Testis (tissue), 3 donors: ENCODE results near the gene PRKRIP1. TPM values are rescaled to one million over a fixed set of nuclear protein-coding genes. Genes with fewer than 3 reads are reported as not detected.

Source experiments
- DNase-seq: peaks from one replicate; pipeline ENCODE4 v3.0.0-alpha.2; 2019
- H3K27ac ChIP-seq, 2 donors: fragments of 200-600 bp; sonication (generic); one replicate each; pipeline ENCODE4 v1.5.1; 2019
- H3K27me3 ChIP-seq: fragments of 200-600 bp; sonication (generic); one replicate; pipeline ENCODE4 v1.5.1; 2019
- H3K36me3 ChIP-seq: fragments of 200-600 bp; sonication (generic); one replicate; pipeline ENCODE4 v1.5.1; 2017; ENCODE audit warnings: low read depth; ENCODE audit errors: missing control alignments
- H3K4me1 ChIP-seq: fragments of 200-600 bp; sonication (generic); one replicate; pipeline ENCODE4 v1.5.1; 2019
- H3K4me3 ChIP-seq, 2 donors: fragments of 200-600 bp; sonication (generic); one replicate each; pipeline ENCODE4 v1.5.1; 2017 to 2019
- H3K9me3 ChIP-seq: fragments of 200-600 bp; sonication (generic); one replicate; pipeline ENCODE4 v1.5.1; 2017
- CTCF ChIP-seq, 3 experiments: fragments of 450-650 bp in 2 of 3; fragments of 200-600 bp in 1 of 3; sonication (generic) in 1 of 3; IDR thresholded peaks; one replicate each; pipeline ENCODE4 v1.5.1; 2016 to 2019; ENCODE audit warnings: antibody characterized with exemption in 3 of 3, mild to moderate bottlenecking in 2 of 3, moderate library complexity in 1 of 3
- POLR2A ChIP-seq: fragments of 450-650 bp; IDR thresholded peaks from one replicate; pipeline ENCODE4 v1.6.1; 2017; ENCODE audit warnings: antibody characterized with exemption, mild to moderate bottlenecking, moderate library complexity
- WGBS, 2 donors: methylation state at CpG; one replicate each; pipeline ENCODE4 v1.1.5; 2018; 5-methylcytosine and 5-hydroxymethylcytosine counted together
- intact Hi-C: fragments of 100-400 bp; cut with DNase I; formaldehyde crosslinking; loops from one replicate; pipeline ENCODE4 v1.15.1; 2023; ENCODE audit warnings: low total_unique reads
- polyA plus RNA-seq: library from polyadenylated mRNA; stranded (reverse); fragments of 350-450 nt; fragmentation: Illumina TruSeq; extraction: RNeasy Lipid Tissue Mini Kit (QIAGEN cat#74804); gene quantifications from one replicate; pipeline ENCODE4 v1.2.3, GENCODE V29; 2014; ENCODE audit warnings: low read depth, low replicate concordance; ENCODE audit not compliant: insufficient read depth
- total RNA-seq, 2 donors: library from RNA; depleted of rRNA; stranded (reverse); fragments of >200 nt; gene quantifications; one replicate each; pipeline ENCODE4 v1.2.3, GENCODE V29; 2016

The PRKRIP1 gene
- total and polyA plus RNA-seq, 3 donors from 2014 or later = 50.8 to 71.1 (median 52.5) TPM

DNA sequence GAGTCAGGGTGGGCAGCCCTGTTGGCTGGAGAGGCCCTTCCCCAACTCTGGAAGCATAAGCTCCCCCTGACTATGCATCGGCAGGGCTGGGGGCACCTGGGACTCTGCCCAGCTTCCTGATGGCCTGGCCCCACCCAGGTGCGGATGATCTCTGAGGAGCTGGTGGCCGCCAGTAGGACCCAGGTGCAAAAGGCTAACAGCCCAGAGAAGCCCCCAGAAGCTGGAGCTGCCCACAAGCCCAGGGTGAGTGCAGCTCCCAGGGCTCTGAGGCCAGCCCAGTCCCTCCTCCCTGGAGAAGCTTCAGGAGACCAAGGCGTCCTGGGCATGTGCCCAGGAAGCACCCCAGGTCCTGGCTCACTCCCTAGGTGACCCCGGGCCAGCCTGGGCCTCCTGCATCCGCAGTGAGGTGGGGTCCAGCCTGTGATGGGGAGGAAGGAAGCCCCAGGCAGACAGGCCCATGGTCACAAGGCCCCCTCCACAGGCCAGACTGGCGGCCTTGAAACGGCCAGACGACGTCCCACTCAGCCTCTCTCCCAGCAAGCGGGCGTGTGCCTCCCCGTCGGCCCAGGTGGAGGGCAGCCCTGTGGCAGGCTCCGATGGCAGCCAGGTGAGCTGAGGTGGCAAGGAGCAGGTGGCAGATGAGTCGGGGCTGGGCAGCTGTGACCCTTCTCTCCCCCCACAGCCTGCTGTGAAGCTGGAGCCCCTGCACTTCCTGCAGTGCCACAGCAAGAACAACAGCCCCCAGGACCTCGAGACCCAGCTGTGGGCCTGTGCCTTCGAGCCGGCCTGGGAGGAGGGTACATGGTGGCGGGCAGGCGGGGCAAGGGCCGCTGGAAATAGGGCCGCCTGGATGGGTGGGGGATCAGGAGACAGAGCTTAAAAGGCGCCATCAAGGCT, 71.7 kb downstream of the PRKRIP1 start:
- Histone ChIP-seq H3K9me3 (no peaks in the 10 kb centered on the region), H3K27me3 (no peaks in the 10 kb centered on the region), H3K4me1 (peaks cover 21% of the 10 kb centered on the region), H3K27ac (no peak overlapping the region), H3K4me3 (no peak overlapping the region), H3K36me3 (no peaks in the 10 kb centered on the region)
- no peak for TF ChIP-seq POLR2A
- TF ChIP-seq CTCF (IDR thresholded peaks at IDR 0.05) = no peak
- no peak for DNase-seq
- intact Hi-C loops = no loop called here
- WGBS, 2 donors = 79 to 91% methylated on average over 12 to 24 of the region's 24 CpGs

GRCh38 chr7:102468478-102469350, 72.6 kb downstream of the PRKRIP1 start:
- no peak for DNase-seq
- Histone ChIP-seq H3K27ac (no peak overlapping the region), H3K4me1 (peaks cover 19% of the 10 kb centered on the region), H3K36me3 (no peaks in the 10 kb centered on the region), H3K4me3 (no peak overlapping the region), H3K27me3 (no peaks in the 10 kb centered on the region), H3K9me3 (no peaks in the 10 kb centered on the region)
- TF ChIP-seq CTCF (IDR thresholded peaks at IDR 0.05) (no peak), POLR2A (no peak)
- WGBS, 2 donors = 79 to 95% methylated on average over 16 to 39 of the region's 40 CpGs
- intact Hi-C loops = no loop called here

- no peak overlapping the region for H3K27ac ChIP-seq
- 87 to 96% methylated on average over 9 to 23 of the region's 24 CpGs for WGBS, 2 donors
- intact Hi-C loops = no loop called here
Observed at GRCh38 chr7:102469351-102469971, 73.3 kb downstream of the PRKRIP1 start.

More at GRCh38 chr7:102469351-102469971, 73.3 kb downstream of the PRKRIP1 start:
- H3K36me3 ChIP-seq = no peaks in the 10 kb centered on the region
- no peak overlapping the region for H3K4me3 ChIP-seq
- no peak for TF ChIP-seq CTCF (IDR thresholded peaks at IDR 0.05)
- no peak for TF ChIP-seq POLR2A
- no peaks in the 10 kb centered on the region for H3K27me3 ChIP-seq
- H3K4me1 ChIP-seq = peaks cover 13% of the 10 kb centered on the region
- H3K9me3 ChIP-seq = no peaks in the 10 kb centered on the region
- DNase-seq = no peak
